Panc1 (cell line): ENCODE results near the gene TWF2.

Source experiments
- POLR2AphosphoS5 ChIP-seq: IDR thresholded peaks from 2 replicates; pipeline ENCODE4 v1.6.1; 2012; ENCODE audit warnings: mild to moderate bottlenecking, low read depth, low read length, moderate library complexity
- TCF7L2 ChIP-seq: IDR thresholded peaks from 2 replicates; pipeline ENCODE4 v1.6.1; 2011; ENCODE audit warnings: mild to moderate bottlenecking, low read depth, low read length, inconsistent platforms
- TF ChIP-seq, protein P1 (sequence below): fragments of 450-650 bp; IDR thresholded peaks from 2 replicates; pipeline ENCODE4 v1.5.1; 2017; ENCODE audit warnings: mild to moderate bottlenecking
- TF ChIP-seq, protein P2 (sequence below), 2 experiments: IDR thresholded peaks; 2 replicates each; pipeline ENCODE4 v1.6.1; 2011 to 2012; ENCODE audit warnings: low read depth in 2 of 2, control low read depth in 1 of 2, low read length in 1 of 2, mild to moderate bottlenecking in 1 of 2, moderate library complexity in 1 of 2; ENCODE audit not compliant: insufficient read depth in 1 of 2

DNA sequence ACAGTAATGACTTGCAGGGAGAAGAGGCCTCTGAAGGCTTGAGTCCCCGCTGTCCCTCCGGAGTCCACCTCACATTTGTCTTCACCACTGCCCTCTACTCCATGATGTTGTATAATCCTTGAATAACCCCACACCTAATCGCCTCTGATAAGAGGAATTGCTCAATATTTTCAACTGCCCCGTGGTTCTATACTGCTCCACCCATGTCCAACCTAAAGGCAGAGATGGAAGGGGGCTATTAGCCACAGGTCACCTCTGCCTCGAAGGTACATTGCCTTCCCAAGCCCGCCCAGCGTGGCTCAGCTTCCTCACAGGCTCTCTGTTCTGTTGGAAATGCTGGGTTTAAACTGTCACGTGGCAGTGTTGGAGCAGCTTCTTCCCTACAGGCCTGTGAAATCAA, 26.0 kb downstream of the TWF2 start:
- TF ChIP-seq, protein P1, sequence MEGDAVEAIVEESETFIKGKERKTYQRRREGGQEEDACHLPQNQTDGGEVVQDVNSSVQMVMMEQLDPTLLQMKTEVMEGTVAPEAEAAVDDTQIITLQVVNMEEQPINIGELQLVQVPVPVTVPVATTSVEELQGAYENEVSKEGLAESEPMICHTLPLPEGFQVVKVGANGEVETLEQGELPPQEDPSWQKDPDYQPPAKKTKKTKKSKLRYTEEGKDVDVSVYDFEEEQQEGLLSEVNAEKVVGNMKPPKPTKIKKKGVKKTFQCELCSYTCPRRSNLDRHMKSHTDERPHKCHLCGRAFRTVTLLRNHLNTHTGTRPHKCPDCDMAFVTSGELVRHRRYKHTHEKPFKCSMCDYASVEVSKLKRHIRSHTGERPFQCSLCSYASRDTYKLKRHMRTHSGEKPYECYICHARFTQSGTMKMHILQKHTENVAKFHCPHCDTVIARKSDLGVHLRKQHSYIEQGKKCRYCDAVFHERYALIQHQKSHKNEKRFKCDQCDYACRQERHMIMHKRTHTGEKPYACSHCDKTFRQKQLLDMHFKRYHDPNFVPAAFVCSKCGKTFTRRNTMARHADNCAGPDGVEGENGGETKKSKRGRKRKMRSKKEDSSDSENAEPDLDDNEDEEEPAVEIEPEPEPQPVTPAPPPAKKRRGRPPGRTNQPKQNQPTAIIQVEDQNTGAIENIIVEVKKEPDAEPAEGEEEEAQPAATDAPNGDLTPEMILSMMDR = no peak
- TF ChIP-seq POLR2AphosphoS5 (no peak), TCF7L2 (no peak)
- TF ChIP-seq, protein P2, sequence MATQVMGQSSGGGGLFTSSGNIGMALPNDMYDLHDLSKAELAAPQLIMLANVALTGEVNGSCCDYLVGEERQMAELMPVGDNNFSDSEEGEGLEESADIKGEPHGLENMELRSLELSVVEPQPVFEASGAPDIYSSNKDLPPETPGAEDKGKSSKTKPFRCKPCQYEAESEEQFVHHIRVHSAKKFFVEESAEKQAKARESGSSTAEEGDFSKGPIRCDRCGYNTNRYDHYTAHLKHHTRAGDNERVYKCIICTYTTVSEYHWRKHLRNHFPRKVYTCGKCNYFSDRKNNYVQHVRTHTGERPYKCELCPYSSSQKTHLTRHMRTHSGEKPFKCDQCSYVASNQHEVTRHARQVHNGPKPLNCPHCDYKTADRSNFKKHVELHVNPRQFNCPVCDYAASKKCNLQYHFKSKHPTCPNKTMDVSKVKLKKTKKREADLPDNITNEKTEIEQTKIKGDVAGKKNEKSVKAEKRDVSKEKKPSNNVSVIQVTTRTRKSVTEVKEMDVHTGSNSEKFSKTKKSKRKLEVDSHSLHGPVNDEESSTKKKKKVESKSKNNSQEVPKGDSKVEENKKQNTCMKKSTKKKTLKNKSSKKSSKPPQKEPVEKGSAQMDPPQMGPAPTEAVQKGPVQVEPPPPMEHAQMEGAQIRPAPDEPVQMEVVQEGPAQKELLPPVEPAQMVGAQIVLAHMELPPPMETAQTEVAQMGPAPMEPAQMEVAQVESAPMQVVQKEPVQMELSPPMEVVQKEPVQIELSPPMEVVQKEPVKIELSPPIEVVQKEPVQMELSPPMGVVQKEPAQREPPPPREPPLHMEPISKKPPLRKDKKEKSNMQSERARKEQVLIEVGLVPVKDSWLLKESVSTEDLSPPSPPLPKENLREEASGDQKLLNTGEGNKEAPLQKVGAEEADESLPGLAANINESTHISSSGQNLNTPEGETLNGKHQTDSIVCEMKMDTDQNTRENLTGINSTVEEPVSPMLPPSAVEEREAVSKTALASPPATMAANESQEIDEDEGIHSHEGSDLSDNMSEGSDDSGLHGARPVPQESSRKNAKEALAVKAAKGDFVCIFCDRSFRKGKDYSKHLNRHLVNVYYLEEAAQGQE (IDR thresholded peaks at IDR 0.05; ENCODE audit: insufficient read depth in 1 of 2, low read depth in 2 of 2, low read length in 1 of 2) = no peak
